Memory B cell (primary cell): ENCODE measurements around the gene NRXN3.

Experiments used
- ATAC-seq: fragments of 150-1000 bp; cut with Tn5 transposase; 2 replicates; pipeline ENCODE4 v1.10.0; 2021; ENCODE audit warnings: low read depth, mild to moderate bottlenecking, moderate library complexity
- DNase-seq, 2 donors: peaks; one replicate each; pipeline ENCODE4 v3.0.0; 2022; ENCODE audit warnings: low spot score in 2 of 2
- H3K27ac Mint-ChIP-seq: one replicate; pipeline ENCODE4 v1.8.0; 2022; ENCODE audit warnings: mild to moderate bottlenecking, moderate library complexity, mixed read lengths
- H3K27me3 Mint-ChIP-seq: one replicate; pipeline ENCODE4 v1.8.0; 2022; ENCODE audit warnings: mixed read lengths
- H3K36me3 Mint-ChIP-seq: one replicate; pipeline ENCODE4 v1.8.0; 2022; ENCODE audit warnings: mild to moderate bottlenecking, mixed read lengths
- H3K4me1 Mint-ChIP-seq: one replicate; pipeline ENCODE4 v1.8.0; 2022; ENCODE audit warnings: mixed read lengths
- H3K4me3 Mint-ChIP-seq: one replicate; pipeline ENCODE4 v1.8.0; 2022; ENCODE audit warnings: mild to moderate bottlenecking, moderate library complexity, mixed read lengths
- H3K9me3 Mint-ChIP-seq: one replicate; pipeline ENCODE4 v1.8.0; 2022; ENCODE audit warnings: mixed read lengths

Gene NRXN3

GRCh38 chr14:79044894-79045624 lies 874.9 kb downstream of the NRXN3 start:
- H3K9me3 Mint-ChIP-seq, result peaks cover 10% of the 10 kb centered on the region
- peaks cover 1% of the 10 kb centered on the region for H3K27me3 Mint-ChIP-seq
- no peaks in the 10 kb centered on the region for H3K4me1 Mint-ChIP-seq
- no peak for ATAC-seq
- H3K36me3 Mint-ChIP-seq, result no peaks in the 10 kb centered on the region
- DNase-seq, result no peak
- no peak overlapping the region for H3K4me3 Mint-ChIP-seq
- no peak overlapping the region for H3K27ac Mint-ChIP-seq

- DNase-seq (no peak), ATAC-seq (no peak)
- H3K27ac Mint-ChIP-seq, result no peak overlapping the region
- H3K4me1 Mint-ChIP-seq, result no peaks in the 10 kb centered on the region
- H3K4me3 Mint-ChIP-seq, result no peak overlapping the region
- no peaks in the 10 kb centered on the region for H3K36me3 Mint-ChIP-seq
- H3K9me3 Mint-ChIP-seq, result peaks cover 3% of the 10 kb centered on the region
- H3K27me3 Mint-ChIP-seq, result peaks cover 2% of the 10 kb centered on the region
Measured at GRCh38 chr14:79050787-79051727, 880.9 kb downstream of the NRXN3 start.

GRCh38 chr14:79051742-79052141 lies 881.6 kb downstream of the NRXN3 start:
- Mint-ChIP-seq H3K9me3 (peaks cover 3% of the 10 kb centered on the region), H3K27ac (no peak overlapping the region), H3K36me3 (no peaks in the 10 kb centered on the region), H3K4me3 (no peak overlapping the region), H3K4me1 (no peaks in the 10 kb centered on the region), H3K27me3 (peaks cover 2% of the 10 kb centered on the region)
- ATAC-seq (no peak), DNase-seq (no peak)

GRCh38 chr14:79056879-79057278 lies 886.7 kb downstream of the NRXN3 start:
- ATAC-seq, result no peak
- H3K27ac Mint-ChIP-seq, result no peak overlapping the region

GRCh38 chr14:79057333-79057732 lies 887.2 kb downstream of the NRXN3 start:
- H3K4me1 Mint-ChIP-seq, result no peaks in the 10 kb centered on the region
- no peak overlapping the region for H3K27ac Mint-ChIP-seq
- ATAC-seq (no peak), DNase-seq (no peak)
- no peak overlapping the region for H3K4me3 Mint-ChIP-seq
- H3K36me3 Mint-ChIP-seq, result no peaks in the 10 kb centered on the region
- peaks cover 8% of the 10 kb centered on the region for H3K9me3 Mint-ChIP-seq
- peaks cover 2% of the 10 kb centered on the region for H3K27me3 Mint-ChIP-seq

More at GRCh38 chr14:79056879-79057278, 886.7 kb downstream of the NRXN3 start:
- H3K36me3 Mint-ChIP-seq, result no peaks in the 10 kb centered on the region
- H3K9me3 Mint-ChIP-seq, result peaks cover 8% of the 10 kb centered on the region
- no peak for DNase-seq
- peaks cover 2% of the 10 kb centered on the region for H3K27me3 Mint-ChIP-seq
- H3K4me3 Mint-ChIP-seq, result no peak overlapping the region
- H3K4me1 Mint-ChIP-seq, result no peaks in the 10 kb centered on the region

GRCh38 chr14:79062226-79062625 lies 892.1 kb downstream of the NRXN3 start:
- H3K27ac Mint-ChIP-seq, result no peak overlapping the region
- no peak for ATAC-seq
- no peaks in the 10 kb centered on the region for H3K4me1 Mint-ChIP-seq
- no peak overlapping the region for H3K4me3 Mint-ChIP-seq
- no peak for DNase-seq
- peaks cover 4% of the 10 kb centered on the region for H3K9me3 Mint-ChIP-seq
- H3K36me3 Mint-ChIP-seq, result no peaks in the 10 kb centered on the region
- no peaks in the 10 kb centered on the region for H3K27me3 Mint-ChIP-seq

- DNase-seq, result no peak
- no peak overlapping the region for H3K4me3 Mint-ChIP-seq
Measured at GRCh38 chr14:79064214-79064613, 894.0 kb downstream of the NRXN3 start.

GRCh38 chr14:79074510-79074909 lies 904.3 kb downstream of the NRXN3 start:
- Mint-ChIP-seq H3K36me3 (no peaks in the 10 kb centered on the region), H3K9me3 (peaks cover 2% of the 10 kb centered on the region), H3K4me1 (no peaks in the 10 kb centered on the region), H3K27me3 (no peaks in the 10 kb centered on the region), H3K27ac (no peak overlapping the region), H3K4me3 (no peak overlapping the region)
- DNase-seq, result no peak
- no peak for ATAC-seq

More at GRCh38 chr14:79064214-79064613, 894.0 kb downstream of the NRXN3 start:
- H3K27ac Mint-ChIP-seq, result no peak overlapping the region
- ATAC-seq, result no peak
- H3K4me1 Mint-ChIP-seq, result no peaks in the 10 kb centered on the region
- no peaks in the 10 kb centered on the region for H3K27me3 Mint-ChIP-seq
- no peaks in the 10 kb centered on the region for H3K36me3 Mint-ChIP-seq
- peaks cover 1% of the 10 kb centered on the region for H3K9me3 Mint-ChIP-seq

GRCh38 chr14:79076428-79076827 lies 906.3 kb downstream of the NRXN3 start:
- H3K27ac Mint-ChIP-seq, result no peak overlapping the region

GRCh38 chr14:79077096-79077495 lies 906.9 kb downstream of the NRXN3 start:
- no peak overlapping the region for H3K4me3 Mint-ChIP-seq
- H3K36me3 Mint-ChIP-seq, result no peaks in the 10 kb centered on the region
- no peaks in the 10 kb centered on the region for H3K27me3 Mint-ChIP-seq
- no peaks in the 10 kb centered on the region for H3K4me1 Mint-ChIP-seq
- no peak overlapping the region for H3K27ac Mint-ChIP-seq
- DNase-seq (no peak), ATAC-seq (no peak)
- peaks cover 4% of the 10 kb centered on the region for H3K9me3 Mint-ChIP-seq

More at GRCh38 chr14:79076428-79076827, 906.3 kb downstream of the NRXN3 start:
- Mint-ChIP-seq H3K4me3 (no peak overlapping the region), H3K9me3 (peaks cover 4% of the 10 kb centered on the region), H3K27me3 (no peaks in the 10 kb centered on the region), H3K4me1 (no peaks in the 10 kb centered on the region), H3K36me3 (no peaks in the 10 kb centered on the region)
- no peak for ATAC-seq
- DNase-seq, result no peak

GRCh38 chr14:79080040-79080439 lies 909.9 kb downstream of the NRXN3 start:
- H3K9me3 Mint-ChIP-seq, result peaks cover 4% of the 10 kb centered on the region
- H3K4me3 Mint-ChIP-seq, result no peak overlapping the region
- no peak for DNase-seq
- no peaks in the 10 kb centered on the region for H3K27me3 Mint-ChIP-seq
- no peak overlapping the region for H3K27ac Mint-ChIP-seq
- H3K36me3 Mint-ChIP-seq, result no peaks in the 10 kb centered on the region
- no peaks in the 10 kb centered on the region for H3K4me1 Mint-ChIP-seq
- ATAC-seq, result no peak

GRCh38 chr14:79082883-79083282 lies 912.7 kb downstream of the NRXN3 start:
- Mint-ChIP-seq H3K9me3 (peaks cover 2% of the 10 kb centered on the region), H3K4me3 (no peak overlapping the region), H3K27me3 (no peaks in the 10 kb centered on the region), H3K4me1 (no peaks in the 10 kb centered on the region), H3K27ac (no peak overlapping the region), H3K36me3 (no peaks in the 10 kb centered on the region)
- no peak for ATAC-seq
- DNase-seq, result no peak

- H3K36me3 Mint-ChIP-seq, result no peaks in the 10 kb centered on the region
- no peak overlapping the region for H3K4me3 Mint-ChIP-seq
- DNase-seq (no peak), ATAC-seq (no peak)
- no peak overlapping the region for H3K27ac Mint-ChIP-seq
- no peaks in the 10 kb centered on the region for H3K4me1 Mint-ChIP-seq
- H3K27me3 Mint-ChIP-seq, result no peaks in the 10 kb centered on the region
- H3K9me3 Mint-ChIP-seq, result peaks cover 2% of the 10 kb centered on the region
Measured at GRCh38 chr14:79083356-79083755, 913.2 kb downstream of the NRXN3 start.

- Mint-ChIP-seq H3K36me3 (no peaks in the 10 kb centered on the region), H3K9me3 (peaks cover 2% of the 10 kb centered on the region), H3K4me3 (no peak overlapping the region), H3K27me3 (no peaks in the 10 kb centered on the region), H3K27ac (no peak overlapping the region), H3K4me1 (no peaks in the 10 kb centered on the region)
- ATAC-seq, result no peak
- DNase-seq, result no peak
Measured at GRCh38 chr14:79084861-79085260, 914.7 kb downstream of the NRXN3 start.
